H1 (cell line): ENCODE data around the gene ARMC12.

ENCODE experiments used
- EZH2 ChIP-seq: fragments of 200-600 bp; sonication (generic); IDR thresholded peaks from 2 replicates; pipeline ENCODE4 v1.7.1; 2012; ENCODE audit warnings: low read depth, mild to moderate bottlenecking, moderate library complexity, low read length, inconsistent platforms; ENCODE audit not compliant: severe bottlenecking
- RAD21 ChIP-seq, 2 experiments: IDR thresholded peaks in 1 of 2; conservative IDR thresholded peaks in 1 of 2; 2 replicates each; pipeline ENCODE4 v1.6.1; 2011; ENCODE audit warnings: low read depth in 2 of 2, low read length in 2 of 2, improper control_type of control experiment in 1 of 2, inconsistent platforms in 1 of 2, mild to moderate bottlenecking in 1 of 2, moderate library complexity in 1 of 2
- TF ChIP-seq, protein P1 (sequence below): IDR thresholded peaks from 2 replicates; pipeline ENCODE4 v1.6.1; 2012; ENCODE audit warnings: inconsistent platforms

DNA sequence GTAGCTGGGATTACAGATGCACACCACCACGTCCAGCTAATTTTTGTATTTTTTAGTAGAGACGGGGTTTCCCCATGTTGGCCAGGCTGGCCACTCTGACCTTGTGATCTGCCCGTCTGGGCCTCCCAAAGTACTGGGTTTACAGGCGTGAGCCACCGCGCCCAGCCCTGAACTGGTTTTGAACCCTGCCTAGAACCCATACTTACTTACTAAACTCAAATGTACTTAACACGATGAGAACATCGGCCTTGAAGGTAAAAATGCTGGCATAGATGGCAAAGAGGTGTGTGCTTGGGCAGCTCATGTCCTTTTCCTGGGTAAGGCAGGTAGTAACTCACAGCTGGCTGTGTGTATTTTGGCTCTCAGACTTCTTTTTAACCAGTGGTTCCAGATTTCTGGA is 3.2 kb upstream of the ARMC12 start:
- TF ChIP-seq RAD21 (IDR thresholded peaks at IDR 0.05 in 1 of 2, conservative IDR thresholded peaks at IDR 0.05 in 1 of 2; ENCODE audit: low read depth in 2 of 2, low read length in 2 of 2) (no peak), EZH2 (no peak)
- TF ChIP-seq, protein P1, sequence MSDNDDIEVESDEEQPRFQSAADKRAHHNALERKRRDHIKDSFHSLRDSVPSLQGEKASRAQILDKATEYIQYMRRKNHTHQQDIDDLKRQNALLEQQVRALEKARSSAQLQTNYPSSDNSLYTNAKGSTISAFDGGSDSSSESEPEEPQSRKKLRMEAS: no peak
